GM19463 (cell line): ENCODE results near the gene ABHD3.
"Not testable (repeated sequence)": the region's sequence is repeated elsewhere in the genome, so short reads cannot be mapped to it uniquely, and the experiment has no call there.

Experiments
- ATAC-seq: cut with Tn5 transposase; IDR thresholded peaks from one replicate; pipeline ENCODE4 v1.9.1; 2021; ENCODE audit warnings: mild to moderate bottlenecking, moderate library complexity; ENCODE audit not compliant: unreplicated experiment

The ABHD3 gene

GRCh38 chr18:21656402-21656801, 48.2 kb downstream of the ABHD3 start:
- no peak for ATAC-seq

- ATAC-seq: no peak
Observed at GRCh38 chr18:21653361-21653760, 51.2 kb downstream of the ABHD3 start.

- no peak for ATAC-seq
Observed at GRCh38 chr18:21652073-21652472, 52.5 kb downstream of the ABHD3 start.

- ATAC-seq: no peak
Observed at GRCh38 chr18:21650311-21650710, 54.3 kb downstream of the ABHD3 start.

- ATAC-seq: not testable (repeated sequence)
Observed at GRCh38 chr18:21640375-21640774, 64.2 kb downstream of the ABHD3 start.

- ATAC-seq: no peak
Observed at GRCh38 chr18:21638822-21639221, 65.8 kb downstream of the ABHD3 start.

GRCh38 chr18:21636769-21637168, 67.8 kb downstream of the ABHD3 start:
- ATAC-seq: no peak

- ATAC-seq: no peak
Observed at GRCh38 chr18:21634588-21635199, 69.9 kb downstream of the ABHD3 start.

- ATAC-seq: no peak
Observed at GRCh38 chr18:21632393-21632792, 72.2 kb downstream of the ABHD3 start.

GRCh38 chr18:21629089-21629832, 75.3 kb downstream of the ABHD3 start:
- ATAC-seq: peak; percentile 98

- ATAC-seq: not testable (repeated sequence)
Observed at GRCh38 chr18:21621640-21622039, 82.9 kb downstream of the ABHD3 start.

GRCh38 chr18:21612125-21613039, 92.2 kb downstream of the ABHD3 start, which contains the start of gene SNRPD1:
Gene SNRPD1, plus strand, starts transcription at chr18:21612314. Its CDS starts 116 bp downstream, at chr18:21612430.
- peak; percentile 99 for ATAC-seq

- peak; percentile 6 for ATAC-seq
Observed at GRCh38 chr18:21611401-21612124, 93.0 kb downstream of the ABHD3 start.

- no peak for ATAC-seq
Observed at GRCh38 chr18:21605213-21605612, 99.4 kb downstream of the ABHD3 start.

- no peak for ATAC-seq
Observed at GRCh38 chr18:21604671-21605070, 99.9 kb downstream of the ABHD3 start.

GRCh38 chr18:21602299-21602587, 102.3 kb downstream of the ABHD3 start:
- no peak for ATAC-seq
